ENCODE data around the gene S100P. TPM values are rescaled to one million over a fixed set of nuclear protein-coding genes. Genes with fewer than 3 reads are reported as not detected.
"Not testable (repeated sequence)": the region's sequence is repeated elsewhere in the genome, so short reads cannot be mapped to it uniquely, and the experiment has no call there.

The S100P gene
- total and polyA plus RNA-seq, 9 donors: 0.37 to 2.1 (median 0.86) TPM; not detected in 3

GRCh38 chr4:6723851-6724250, 30.2 kb downstream of the S100P start:
- intact Hi-C loops (cut with DNase I): loop anchor here (5.0 to 10.0 kb wide), 4 partner anchors 58 to 351 kb away; partner anchors contain the start of gene KIAA0232 (in 1 of the 4)
- Histone ChIP-seq H3K9me3 (no peaks in the 10 kb centered on the region), H3K27me3 (no peaks in the 10 kb centered on the region), H3K4me3 (no peak overlapping the region), H3K4me1 (ENCODE audit: insufficient read depth) (peaks cover 3% of the 10 kb centered on the region), H3K27ac (no peak overlapping the region), H3K36me3 (no peaks in the 10 kb centered on the region)
- no peak for DNase-seq
- WGBS, 3 donors: 93 to 97% (median 95%) methylated on average over 7 to 8 of the region's 8 CpGs
- TF ChIP-seq CTCF (IDR thresholded peaks at IDR 0.05) (no peak), EP300 (IDR thresholded peaks at IDR 0.05) (no peak), POLR2A (IDR thresholded peaks at IDR 0.05) (no peak)

GRCh38 chr4:6724421-6725111, 30.9 kb downstream of the S100P start:
- no peak overlapping the region for H3K27ac ChIP-seq
- DNase-seq: no peak
- 78 to 83% (median 81%) methylated on average over 21 of the region's 21 CpGs for WGBS, 3 donors

GRCh38 chr4:6725427-6725961, 31.8 kb downstream of the S100P start:
- H3K36me3 ChIP-seq; H3K4me1 ChIP-seq (ENCODE audit: insufficient read depth); H3K9me3 ChIP-seq; H3K27me3 ChIP-seq; H3K27ac ChIP-seq; H3K4me3 ChIP-seq; DNase-seq: not testable (repeated sequence)
- intact Hi-C loops (cut with DNase I): loop anchor here in 1 of 4 donors (10.0 kb wide), 1 partner anchor 349 kb away; no protein-coding TSS in a partner anchor
- 83 to 89% (median 89%) methylated on average over 16 of the region's 16 CpGs for WGBS, 3 donors

More at GRCh38 chr4:6724421-6725111, 30.9 kb downstream of the S100P start:
- Histone ChIP-seq H3K4me3 (no peak overlapping the region), H3K4me1 (ENCODE audit: insufficient read depth) (peaks cover 3% of the 10 kb centered on the region), H3K36me3 (no peaks in the 10 kb centered on the region), H3K27me3 (no peaks in the 10 kb centered on the region), H3K9me3 (no peaks in the 10 kb centered on the region)
- no peak for TF ChIP-seq CTCF (IDR thresholded peaks at IDR 0.05)
- no peak for TF ChIP-seq EP300 (IDR thresholded peaks at IDR 0.05)
- no peak for TF ChIP-seq POLR2A (IDR thresholded peaks at IDR 0.05)
- intact Hi-C loops (cut with DNase I): loop anchor here (5.0 to 10.0 kb wide), 4 partner anchors 58 to 350 kb away; partner anchors contain the start of gene KIAA0232 (in 1 of the 4)

- Histone ChIP-seq H3K4me3 (no peak overlapping the region), H3K4me1 (ENCODE audit: insufficient read depth) (no peaks in the 10 kb centered on the region), H3K9me3 (no peaks in the 10 kb centered on the region), H3K27ac (no peak overlapping the region), H3K36me3 (no peaks in the 10 kb centered on the region), H3K27me3 (no peaks in the 10 kb centered on the region)
- TF ChIP-seq POLR2A (IDR thresholded peaks at IDR 0.05) (no peak), CTCF (IDR thresholded peaks at IDR 0.05) (no peak), EP300 (IDR thresholded peaks at IDR 0.05) (no peak)
- intact Hi-C loops (cut with DNase I): loop anchor here in 1 of 4 donors (10.0 kb wide), 1 partner anchor 347 kb away; no protein-coding TSS in a partner anchor
- WGBS, 3 donors: 18 to 31% (median 22%) methylated on average over 27 to 30 of the region's 31 CpGs
- peak in 3 of 5 donors; percentile 50 to 74 (median 54) for DNase-seq
These were observed 33.6 kb downstream of the S100P start for GRCh38 chr4:6727081-6727942.

All from ovary (tissue), 9 donors.